Measurements from ENCODE around the gene MCF2L2. TPM values are rescaled to one million over a fixed set of nuclear protein-coding genes. Genes with fewer than 3 reads are reported as not detected.

MCF2L2 gene
- total and polyA plus RNA-seq, 2 of the 13 experiments (the other 11 are each of a cell fraction or from before 2014, with no cell fraction given) = not detected

- peak; percentile 94 for TF ChIP-seq BORCS8-MEF2B (CRISPR knock-in tag; IDR thresholded peaks at IDR 0.05)
- peak; percentile 78; the same call in 1 of the 2 replicates for TF ChIP-seq IKZF5 (CRISPR knock-in tag; IDR thresholded peaks at IDR 0.05)
- peak; percentile 78; the same call in 1 of the 2 replicates for TF ChIP-seq ZNF451 (CRISPR knock-in tag; IDR thresholded peaks at IDR 0.05)
- TF ChIP-seq ZBTB25 (CRISPR knock-in tag; IDR thresholded peaks at IDR 0.05) = peak; percentile 50; the same call in 1 of the 2 replicates
- TF ChIP-seq ZNF343 (CRISPR knock-in tag; IDR thresholded peaks at IDR 0.05) = no peak; the same call in 1 of the 2 replicates
- TF ChIP-seq AFF4 (CRISPR knock-in tag; IDR thresholded peaks at IDR 0.05) = no peak
- no peak for TF ChIP-seq ESRRA (CRISPR knock-in tag; IDR thresholded peaks at IDR 0.05; ENCODE audit: low read depth)
- TF ChIP-seq NPAS2 (CRISPR knock-in tag; IDR thresholded peaks at IDR 0.05; ENCODE audit: borderline replicate concordance) = no peak
- TF ChIP-seq YEATS2 (CRISPR knock-in tag; IDR thresholded peaks at IDR 0.05; ENCODE audit: borderline replicate concordance) = peak; percentile 91
- no peak for TF ChIP-seq DPF2 (CRISPR knock-in tag; IDR thresholded peaks at IDR 0.05; ENCODE audit: borderline replicate concordance, low read depth)
- TF ChIP-seq AKNA (CRISPR knock-in tag; IDR thresholded peaks at IDR 0.05; ENCODE audit: borderline replicate concordance) = 0 out of 2 replicates have a peak, but pooled peaks have one; percentile 39
- no peak for TF ChIP-seq RCOR2 (CRISPR knock-in tag; IDR thresholded peaks at IDR 0.05)
- 0 out of 2 replicates have a peak, but pooled peaks have one; percentile 24 for TF ChIP-seq HMG20B (CRISPR knock-in tag; conservative IDR thresholded peaks at IDR 0.05)
- TF ChIP-seq ZNF841 (CRISPR knock-in tag; IDR thresholded peaks at IDR 0.05; ENCODE audit: borderline replicate concordance) = no peak
- no peak for TF ChIP-seq ZNF20 (CRISPR knock-in tag; IDR thresholded peaks at IDR 0.05)
- TF ChIP-seq ZBTB20 (CRISPR knock-in tag; IDR thresholded peaks at IDR 0.05; ENCODE audit: borderline replicate concordance, low read depth) = no peak
- peak; percentile 85 for TF ChIP-seq POLR2AphosphoS5 (IDR thresholded peaks at IDR 0.05; ENCODE audit: low read depth, low read length)
Measured at GRCh38 chr3:183447206-183448001, 19.0 kb upstream of the MCF2L2 start (continued).

Data from HepG2 (cell line).